ENCODE results near the gene CALU. TPM values are rescaled to one million over a fixed set of nuclear protein-coding genes. Genes with fewer than 3 reads are reported as not detected.

Gene CALU
- total RNA-seq, 4 donors from 2014 or later: 23.6 to 1,780 (median 44.0) TPM

GRCh38 chr7:128800567-128800966 is 61.4 kb downstream of the CALU start:
- Histone ChIP-seq H3K27me3 (no peaks in the 10 kb centered on the region), H3K9me3 (no peaks in the 10 kb centered on the region), H3K27ac (no peak overlapping the region), H3K36me3 (no peaks in the 10 kb centered on the region), H3K4me1 (peaks cover 0 to 9% (median 2%) of the 10 kb centered on the region in 4 donors), H3K4me3 (no peak overlapping the region)
- in situ Hi-C loops (cut with MboI; ENCODE audit: low pct_ligation_motif_present in 1 of 4, low pct_unique_long_range_greater_than_20kb in 1 of 4, low sequenced_read_pairs in 3 of 4) (no loop called here), intact Hi-C loops (cut with DNase I; ENCODE audit: low total_unique reads) (no loop called here)
- TF ChIP-seq POLR2A (IDR thresholded peaks at IDR 0.05) (no peak), POLR2AphosphoS5 (IDR thresholded peaks at IDR 0.05) (no peak), EP300 (IDR thresholded peaks at IDR 0.05; ENCODE audit: low read depth) (no peak)
- TF ChIP-seq, protein P1, sequence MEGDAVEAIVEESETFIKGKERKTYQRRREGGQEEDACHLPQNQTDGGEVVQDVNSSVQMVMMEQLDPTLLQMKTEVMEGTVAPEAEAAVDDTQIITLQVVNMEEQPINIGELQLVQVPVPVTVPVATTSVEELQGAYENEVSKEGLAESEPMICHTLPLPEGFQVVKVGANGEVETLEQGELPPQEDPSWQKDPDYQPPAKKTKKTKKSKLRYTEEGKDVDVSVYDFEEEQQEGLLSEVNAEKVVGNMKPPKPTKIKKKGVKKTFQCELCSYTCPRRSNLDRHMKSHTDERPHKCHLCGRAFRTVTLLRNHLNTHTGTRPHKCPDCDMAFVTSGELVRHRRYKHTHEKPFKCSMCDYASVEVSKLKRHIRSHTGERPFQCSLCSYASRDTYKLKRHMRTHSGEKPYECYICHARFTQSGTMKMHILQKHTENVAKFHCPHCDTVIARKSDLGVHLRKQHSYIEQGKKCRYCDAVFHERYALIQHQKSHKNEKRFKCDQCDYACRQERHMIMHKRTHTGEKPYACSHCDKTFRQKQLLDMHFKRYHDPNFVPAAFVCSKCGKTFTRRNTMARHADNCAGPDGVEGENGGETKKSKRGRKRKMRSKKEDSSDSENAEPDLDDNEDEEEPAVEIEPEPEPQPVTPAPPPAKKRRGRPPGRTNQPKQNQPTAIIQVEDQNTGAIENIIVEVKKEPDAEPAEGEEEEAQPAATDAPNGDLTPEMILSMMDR (IDR thresholded peaks at IDR 0.05): no peak
- WGBS, 2 donors (ENCODE audit: low coverage in 1 of 2): 78 to 94% methylated on average over 3 of the region's 3 CpGs
- DNase-seq: no peak

DNA sequence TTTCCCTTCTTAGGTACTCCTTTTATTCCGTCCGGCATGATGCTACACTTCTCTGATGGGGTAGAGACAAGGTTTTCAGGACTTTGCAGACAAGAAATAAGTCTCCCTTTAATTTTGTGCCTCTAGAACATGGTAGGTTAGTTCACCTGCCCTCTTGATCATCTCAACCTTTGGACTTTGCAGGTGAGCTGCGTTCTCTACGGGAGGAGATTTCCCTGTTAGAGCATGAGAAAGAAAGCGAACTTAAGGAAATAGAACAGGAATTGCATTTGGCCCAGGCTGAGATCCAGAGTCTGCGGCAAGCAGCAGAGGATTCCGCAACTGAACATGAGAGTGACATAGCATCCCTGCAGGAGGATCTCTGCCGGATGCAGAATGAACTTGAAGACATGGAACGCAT is 61.8 kb downstream of the CALU start:
- no peaks in the 10 kb centered on the region for H3K9me3 ChIP-seq
- H3K27me3 ChIP-seq: no peaks in the 10 kb centered on the region
- in situ Hi-C loops (cut with MboI; ENCODE audit: low pct_ligation_motif_present in 1 of 4, low pct_unique_long_range_greater_than_20kb in 1 of 4, low sequenced_read_pairs in 3 of 4): no loop called here
- no peak overlapping the region for H3K27ac ChIP-seq
- WGBS, 2 donors (ENCODE audit: low coverage in 1 of 2): 58 to 64% methylated on average over 7 to 9 of the region's 9 CpGs
- DNase-seq: peak; percentile 19
- H3K36me3 ChIP-seq: no peaks in the 10 kb centered on the region
- intact Hi-C loops (cut with DNase I; ENCODE audit: low total_unique reads): no loop called here
- no peak overlapping the region for H3K4me3 ChIP-seq
- TF ChIP-seq, protein P1 (IDR thresholded peaks at IDR 0.05): no peak
- TF ChIP-seq EP300 (IDR thresholded peaks at IDR 0.05; ENCODE audit: low read depth) (no peak), POLR2AphosphoS5 (IDR thresholded peaks at IDR 0.05) (no peak)
- peaks cover 0 to 9% (median 2%) of the 10 kb centered on the region in 4 donors for H3K4me1 ChIP-seq

- no peak overlapping the region for H3K27ac ChIP-seq
- H3K36me3 ChIP-seq: no peaks in the 10 kb centered on the region
- intact Hi-C loops (cut with DNase I; ENCODE audit: low total_unique reads) (no loop called here), in situ Hi-C loops (cut with MboI; ENCODE audit: low pct_ligation_motif_present in 1 of 4, low pct_unique_long_range_greater_than_20kb in 1 of 4, low sequenced_read_pairs in 3 of 4) (no loop called here)
- 92% methylated on average over 2 of the region's 2 CpGs; no CpG with 5 or more reads in 1 of the 2 donors for WGBS, 2 donors (ENCODE audit: low coverage in 1 of 2)
- no peaks in the 10 kb centered on the region for H3K9me3 ChIP-seq
- no peak for TF ChIP-seq POLR2AphosphoS5 (IDR thresholded peaks at IDR 0.05)
- TF ChIP-seq, protein P1 (IDR thresholded peaks at IDR 0.05): no peak
- no peak for TF ChIP-seq EP300 (IDR thresholded peaks at IDR 0.05; ENCODE audit: low read depth)
- no peak for TF ChIP-seq POLR2A (IDR thresholded peaks at IDR 0.05)
- no peak overlapping the region for H3K4me3 ChIP-seq
- H3K4me1 ChIP-seq: peaks cover 0 to 9% (median 2%) of the 10 kb centered on the region in 4 donors
- no peak for DNase-seq
- H3K27me3 ChIP-seq: no peaks in the 10 kb centered on the region
Observed at GRCh38 chr7:128801667-128802418, 62.7 kb downstream of the CALU start.

GRCh38 chr7:128804484-128804883 is 65.3 kb downstream of the CALU start:
- 93% methylated on average over 6 of the region's 6 CpGs; no CpG with 5 or more reads in 1 of the 2 donors for WGBS, 2 donors (ENCODE audit: low coverage in 1 of 2)
- intact Hi-C loops (cut with DNase I; ENCODE audit: low total_unique reads): no loop called here
- H3K27me3 ChIP-seq: no peaks in the 10 kb centered on the region
- H3K36me3 ChIP-seq: no peaks in the 10 kb centered on the region
- in situ Hi-C loops (cut with MboI; ENCODE audit: low pct_ligation_motif_present in 1 of 4, low pct_unique_long_range_greater_than_20kb in 1 of 4, low sequenced_read_pairs in 3 of 4): no loop called here
- H3K4me1 ChIP-seq: peaks cover 0 to 9% (median 2%) of the 10 kb centered on the region in 4 donors
- TF ChIP-seq, protein P1 (IDR thresholded peaks at IDR 0.05): no peak
- no peak for TF ChIP-seq POLR2A (IDR thresholded peaks at IDR 0.05)
- no peak for TF ChIP-seq EP300 (IDR thresholded peaks at IDR 0.05; ENCODE audit: low read depth)
- TF ChIP-seq POLR2AphosphoS5 (IDR thresholded peaks at IDR 0.05): no peak
- no peak overlapping the region for H3K27ac ChIP-seq
- H3K4me3 ChIP-seq: no peak overlapping the region
- no peak for DNase-seq
- H3K9me3 ChIP-seq: no peaks in the 10 kb centered on the region
